Fibroblast of upper back skin (primary cell): ENCODE measurements around the gene CPNE5.

Experiments used
- DNase-seq: peaks from one replicate; pipeline ENCODE4 v3.0.0-alpha.2; 2013

Gene CPNE5

DNA sequence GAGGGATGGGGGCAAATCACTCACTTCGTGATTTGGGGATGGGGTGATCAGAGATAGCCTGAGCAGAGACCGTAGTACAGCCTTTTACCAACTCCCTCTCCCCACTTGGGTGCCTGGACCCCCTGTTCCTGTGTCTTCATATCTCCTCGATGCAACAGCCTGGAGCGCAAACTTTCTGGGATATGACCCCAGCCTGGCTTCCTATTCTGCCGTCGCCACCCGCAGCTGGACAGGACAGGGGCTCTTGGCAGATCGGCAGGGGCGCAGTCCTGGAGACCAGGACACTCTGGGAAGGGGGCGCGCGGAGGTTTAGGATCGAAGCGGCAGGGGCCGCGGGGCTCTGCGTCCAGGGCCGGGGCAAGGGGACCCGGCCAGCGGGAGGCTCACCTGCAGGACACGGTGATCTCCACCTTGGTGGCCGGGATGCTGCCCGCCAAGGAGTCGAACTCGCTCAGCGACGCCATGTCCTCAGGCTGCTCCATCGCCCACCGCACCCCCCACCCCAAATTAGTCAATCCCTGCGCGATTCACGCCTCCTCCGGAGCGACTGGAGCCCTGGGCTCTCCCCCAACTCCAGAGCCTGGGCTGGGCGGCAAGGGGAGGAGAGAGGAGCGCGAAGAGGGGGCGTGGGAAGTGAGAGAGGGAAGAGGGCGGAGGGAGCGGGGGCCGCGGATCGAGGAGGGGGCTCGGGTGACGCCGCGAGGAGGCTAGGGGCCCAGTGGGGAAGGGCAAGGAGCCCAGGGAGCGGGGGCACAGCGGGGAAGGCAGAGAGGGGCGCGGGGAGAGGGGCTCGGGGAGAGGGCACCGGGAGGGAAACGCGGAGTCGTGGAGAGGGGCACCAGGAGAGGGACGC lies at the start of gene CPNE5:
TSS of gene CPNE5 (minus strand) at position 549 of the 853 bp plus-strand sequence. CDS start at position 482, 67 bp downstream.
- DNase-seq = no peak

DNA sequence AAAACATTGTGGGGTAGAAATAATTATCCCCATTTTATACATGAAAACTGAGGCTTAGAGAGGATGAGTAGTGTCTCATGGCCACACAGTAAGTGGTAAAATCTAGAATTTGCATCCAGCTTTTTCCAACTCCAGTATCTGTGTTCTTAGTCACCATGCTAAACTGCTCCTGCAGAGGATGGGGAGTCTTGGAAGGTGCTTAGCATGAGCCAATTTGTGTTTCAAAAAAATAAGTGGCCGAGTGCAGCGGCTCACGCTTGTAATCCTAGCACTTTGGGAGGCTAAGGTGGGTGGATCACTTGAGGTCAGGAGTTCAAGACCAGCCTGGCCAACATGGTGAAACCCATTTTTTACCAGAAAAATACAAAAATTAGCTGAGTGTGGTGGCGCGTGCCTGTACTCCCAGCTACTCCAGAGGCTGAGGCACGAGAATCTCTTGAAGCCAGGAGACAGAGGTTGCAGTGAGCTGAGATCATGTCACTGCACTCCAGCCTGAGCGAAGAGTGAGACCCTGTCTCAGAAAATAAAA lies 48.9 kb upstream of the CPNE5 start:
- DNase-seq = no peak

- no peak for DNase-seq
Observed at GRCh38 chr6:36886950-36887618, 47.8 kb upstream of the CPNE5 start.

GRCh38 chr6:36885461-36886401 lies 46.5 kb upstream of the CPNE5 start, which contains the start of gene C6orf89:
Gene C6orf89 (plus strand): TSS chr6:36885952. CDS start chr6:36899445, 13,493 bp downstream.
- DNase-seq = peak; percentile 98

GRCh38 chr6:36884610-36885009 lies 45.4 kb upstream of the CPNE5 start:
- no peak for DNase-seq

GRCh38 chr6:36875250-36875633 lies 36.0 kb upstream of the CPNE5 start:
- DNase-seq = no peak

DNA sequence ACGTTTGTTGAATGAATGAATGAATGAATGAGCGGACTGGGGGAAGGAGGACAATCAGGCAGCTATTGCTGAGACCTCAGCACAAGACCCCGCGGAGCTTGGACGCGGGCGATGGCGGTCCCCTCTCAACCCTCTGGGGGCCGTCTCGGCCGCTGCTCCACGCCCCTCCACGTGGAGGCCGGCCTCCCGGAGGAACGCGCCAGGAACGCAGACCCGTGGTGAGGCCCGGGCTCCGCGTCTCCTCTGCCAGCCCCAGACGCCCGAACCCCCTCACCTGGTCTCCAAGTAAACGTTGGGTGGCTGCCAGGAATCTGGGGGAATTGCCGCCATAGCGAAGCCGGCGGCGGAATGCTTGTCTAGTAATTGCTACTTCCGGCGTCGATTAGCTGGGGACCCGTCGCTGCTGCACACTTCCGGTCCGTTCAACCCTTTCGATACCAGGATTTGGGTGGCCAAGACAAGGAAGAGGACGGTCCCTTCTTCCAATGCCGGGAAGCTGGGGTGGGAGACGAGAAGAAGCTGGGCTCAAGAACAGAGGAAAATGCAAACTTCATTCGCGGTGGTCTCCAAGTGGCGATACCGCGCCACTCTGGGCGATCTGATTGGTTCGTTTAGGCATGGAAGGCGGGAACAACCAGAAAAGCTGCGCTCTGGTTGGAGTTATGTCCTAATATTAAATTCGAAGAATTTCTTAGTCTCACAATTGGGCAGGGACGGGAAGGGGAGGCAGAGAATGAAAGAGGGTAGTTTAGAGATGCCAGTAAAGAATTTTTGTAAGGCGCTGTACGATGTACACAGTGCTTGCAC lies 35.4 kb upstream of the CPNE5 start, which contains the start of gene PPIL1:
TSS of gene PPIL1 (minus strand) at position 361 of the 807 bp plus-strand sequence. CDS start at position 330, 31 bp downstream.
- DNase-seq = peak; percentile 91

DNA sequence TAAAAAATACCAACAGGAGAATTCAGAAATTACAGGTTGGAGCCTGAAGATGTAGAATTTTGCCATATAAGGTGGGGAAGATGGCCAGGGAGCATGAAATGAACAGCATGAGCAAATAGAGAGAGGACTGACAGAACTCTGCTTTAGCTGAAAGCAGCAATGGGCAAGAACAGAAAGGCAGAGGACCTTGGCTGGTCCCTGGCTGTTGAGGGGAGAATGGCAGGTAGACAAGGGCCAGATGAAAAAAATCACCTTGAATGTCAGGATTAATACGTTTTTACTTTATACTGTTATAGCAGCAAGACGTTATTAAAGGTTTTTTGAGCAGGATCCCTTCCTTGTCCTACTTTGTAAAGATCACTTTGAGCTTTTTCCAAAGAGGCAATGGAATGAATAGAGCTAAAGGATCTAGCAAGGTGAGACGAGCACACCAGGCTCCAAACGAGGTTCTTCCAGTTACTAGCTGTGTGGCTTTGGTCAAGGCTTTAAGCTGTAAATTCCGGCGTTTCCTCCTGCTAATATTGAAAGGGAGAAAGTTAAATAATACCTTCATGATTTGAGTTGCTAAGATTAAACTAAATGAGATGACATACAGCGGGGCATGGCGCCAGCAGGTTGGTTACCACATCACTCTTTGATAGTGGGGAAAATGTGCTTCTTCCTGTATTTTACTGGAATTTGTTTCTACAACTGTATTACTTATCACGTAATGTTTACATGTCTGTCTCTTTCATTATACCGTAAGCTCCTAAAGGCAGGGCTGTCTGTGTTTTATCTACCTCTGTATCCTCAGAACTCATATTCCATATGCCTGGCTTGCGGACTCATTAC lies 34.6 kb upstream of the CPNE5 start:
- peak; percentile 11 for DNase-seq

GRCh38 chr6:36873115-36873514 lies 33.9 kb upstream of the CPNE5 start:
- DNase-seq = no peak

DNA sequence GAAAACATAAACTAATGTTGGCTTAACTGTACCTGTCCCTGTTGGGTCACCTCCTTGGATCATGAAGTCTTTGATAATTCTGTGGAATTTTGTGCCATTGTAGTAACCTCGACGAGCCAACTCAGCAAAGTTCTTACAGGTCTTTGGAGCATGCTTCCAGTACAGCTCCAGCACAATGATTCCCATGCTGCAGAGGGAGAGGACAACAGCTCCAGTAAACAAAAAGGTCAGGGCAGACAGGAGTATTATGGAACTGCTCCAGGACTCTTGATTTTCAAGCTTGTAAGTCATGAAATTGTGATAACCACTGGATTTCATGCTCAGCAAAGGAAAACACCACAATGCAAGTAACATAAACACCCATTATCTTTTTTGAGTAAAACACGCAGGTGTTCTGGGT lies 32.4 kb upstream of the CPNE5 start:
- no peak for DNase-seq

DNA sequence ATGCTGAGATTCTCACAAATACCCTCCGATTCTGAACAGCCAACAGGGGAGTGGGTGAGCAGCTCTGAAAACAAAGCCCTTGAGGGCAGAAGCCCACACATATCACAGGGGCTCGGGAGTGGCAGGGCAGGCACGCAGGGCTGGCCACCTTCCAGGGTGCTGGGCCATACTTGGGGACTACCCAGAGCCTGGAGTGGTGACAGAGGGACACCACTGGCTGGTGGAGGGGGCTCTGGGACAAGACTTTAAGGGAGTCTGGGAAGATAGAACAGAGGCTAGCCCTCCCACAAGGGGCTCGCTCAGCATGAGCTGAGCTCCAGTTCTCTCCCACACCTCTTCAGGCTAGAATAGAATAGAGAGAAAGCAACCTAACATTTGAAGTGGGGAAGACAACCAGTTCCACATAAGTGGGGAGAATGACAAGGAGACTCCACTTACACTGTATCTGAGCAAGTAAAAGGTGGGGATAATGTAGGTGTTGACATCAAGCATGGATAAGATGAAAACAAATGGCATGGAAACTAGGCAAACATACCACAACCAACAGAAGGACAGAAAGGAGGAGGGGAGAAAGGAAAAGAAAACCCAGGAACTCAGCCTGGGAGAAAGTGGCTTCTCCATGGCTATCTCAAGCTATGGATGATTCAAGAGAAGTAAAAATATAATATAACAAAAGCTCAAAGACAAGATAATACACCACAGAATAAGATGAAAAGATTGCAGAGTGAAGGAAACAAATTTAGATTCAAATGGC lies 28.4 kb upstream of the CPNE5 start:
- DNase-seq = no peak

DNA sequence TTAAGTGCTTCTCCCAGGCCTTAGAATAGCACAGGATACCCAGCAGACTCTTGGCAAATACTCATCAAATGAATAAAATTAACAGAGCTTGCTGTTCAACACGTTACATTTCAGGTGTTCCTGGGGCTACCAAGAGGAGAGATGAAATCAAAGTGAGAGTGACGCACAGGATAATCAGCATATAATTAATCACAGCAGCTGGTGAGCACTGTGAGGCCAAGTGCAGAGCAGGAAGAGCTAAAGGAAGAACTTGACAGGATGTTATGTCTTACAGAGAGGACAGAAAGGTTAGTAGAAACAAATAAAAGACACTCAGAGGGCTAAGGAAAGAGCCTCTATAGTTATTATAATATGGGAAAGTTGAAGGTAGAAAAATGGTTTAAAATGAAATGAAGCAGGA lies 26.6 kb upstream of the CPNE5 start:
- DNase-seq = no peak

- DNase-seq = no peak
Observed at GRCh38 chr6:36863670-36864540, 24.7 kb upstream of the CPNE5 start.

DNA sequence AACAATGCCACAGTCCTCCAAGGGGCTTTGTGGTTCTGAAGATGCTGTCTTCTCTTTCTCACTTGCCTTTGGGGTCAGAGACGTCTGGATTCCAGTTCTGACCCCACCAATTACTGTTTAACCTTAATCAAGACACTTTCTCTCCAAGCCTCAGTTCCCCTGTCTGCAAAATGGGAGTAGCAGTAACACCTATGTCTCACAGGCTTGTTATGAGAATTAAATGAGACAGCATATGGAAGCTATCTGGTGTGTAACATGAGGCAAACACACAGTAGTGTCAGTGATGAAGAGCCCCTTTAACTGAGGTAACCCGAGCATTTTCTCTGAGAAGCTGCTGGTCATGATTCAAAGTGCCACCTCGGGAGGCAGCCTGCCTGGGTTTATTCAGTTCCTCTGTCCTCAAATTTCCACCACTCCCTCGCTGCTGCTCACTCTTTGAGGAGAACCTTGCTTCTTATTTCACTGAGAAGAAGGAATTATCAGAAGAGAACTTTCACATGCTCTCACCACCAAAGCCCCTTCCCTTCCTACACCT lies 23.7 kb upstream of the CPNE5 start:
- DNase-seq = no peak

DNA sequence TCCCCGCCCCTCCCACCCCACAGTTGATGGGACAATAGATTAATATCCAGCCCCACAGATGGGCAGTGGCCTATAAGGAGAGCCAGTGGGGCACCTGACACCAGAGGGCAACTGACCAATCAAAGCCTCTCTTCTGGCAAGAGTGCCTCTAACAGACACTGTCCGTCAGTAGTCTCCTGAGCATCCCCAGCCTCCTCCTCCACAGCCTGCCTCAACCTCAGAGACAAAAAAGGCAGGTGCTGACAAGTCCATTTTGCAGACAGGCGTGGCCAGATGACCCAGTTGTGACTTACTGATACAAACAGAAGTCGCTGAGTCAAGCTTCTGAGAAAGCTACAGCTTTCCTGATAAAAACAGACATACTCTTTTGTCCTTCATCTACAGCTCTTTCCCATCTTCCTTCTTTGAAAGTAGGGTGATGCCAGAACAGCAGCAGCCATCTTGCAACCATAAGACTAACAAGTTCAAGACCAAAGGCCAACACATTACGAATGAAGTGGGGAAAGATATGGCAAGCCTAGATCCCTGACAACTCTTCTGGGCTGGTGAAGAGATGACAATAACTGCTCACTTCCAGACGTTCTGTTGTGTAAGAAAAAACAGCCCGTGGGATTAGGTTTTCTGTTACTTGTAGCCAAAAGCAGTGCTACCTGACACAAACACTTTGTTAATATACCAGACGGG lies 23.1 kb upstream of the CPNE5 start:
- DNase-seq = no peak

DNA sequence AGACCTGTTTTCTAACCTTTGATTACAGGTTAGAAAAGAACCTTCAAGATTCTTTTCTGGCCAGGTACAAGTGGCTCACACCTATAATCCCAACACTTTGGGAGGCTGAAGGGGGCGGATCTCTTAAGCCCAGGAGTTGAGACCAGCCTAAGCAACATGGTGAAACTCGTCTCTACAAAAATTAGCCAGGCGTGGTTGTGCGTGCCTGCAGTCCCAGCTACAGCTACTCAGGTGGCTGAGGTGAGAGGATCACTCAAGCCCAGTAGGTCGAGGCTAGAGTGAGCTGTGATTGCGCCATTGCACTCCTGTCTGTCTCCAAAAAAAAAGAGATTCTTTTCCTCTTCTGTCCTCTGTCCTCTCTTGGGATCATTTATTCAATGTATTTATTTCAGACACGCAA lies 20.9 kb upstream of the CPNE5 start:
- no peak for DNase-seq

DNA sequence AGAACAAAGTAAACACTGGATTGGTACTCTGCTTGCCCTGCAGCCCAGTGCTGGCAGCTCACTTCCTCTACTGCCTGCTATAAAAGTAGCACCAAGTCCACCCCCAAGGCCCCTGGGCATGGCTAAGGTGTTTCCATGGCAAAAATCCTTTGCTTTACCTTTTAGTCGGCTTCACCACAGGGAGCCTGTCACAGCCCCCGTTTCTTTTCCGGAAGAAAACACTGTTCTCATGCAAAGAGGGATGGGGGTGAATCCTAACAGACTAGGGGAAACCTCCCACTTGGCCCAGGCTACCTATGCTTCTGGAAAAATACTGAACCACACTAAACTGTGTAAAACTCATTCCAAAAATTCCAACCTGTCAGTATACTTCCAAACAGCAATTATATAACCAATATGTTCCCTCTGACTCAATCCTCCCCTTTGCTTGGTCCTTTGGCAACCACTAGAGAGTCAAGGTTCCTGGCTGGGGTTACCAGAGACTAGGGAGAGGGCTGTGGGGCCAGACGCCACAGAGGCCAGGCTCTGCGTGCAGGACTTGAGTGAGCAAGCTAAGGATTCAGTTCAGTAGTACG lies 19.2 kb upstream of the CPNE5 start:
- peak; percentile 89 for DNase-seq

DNA sequence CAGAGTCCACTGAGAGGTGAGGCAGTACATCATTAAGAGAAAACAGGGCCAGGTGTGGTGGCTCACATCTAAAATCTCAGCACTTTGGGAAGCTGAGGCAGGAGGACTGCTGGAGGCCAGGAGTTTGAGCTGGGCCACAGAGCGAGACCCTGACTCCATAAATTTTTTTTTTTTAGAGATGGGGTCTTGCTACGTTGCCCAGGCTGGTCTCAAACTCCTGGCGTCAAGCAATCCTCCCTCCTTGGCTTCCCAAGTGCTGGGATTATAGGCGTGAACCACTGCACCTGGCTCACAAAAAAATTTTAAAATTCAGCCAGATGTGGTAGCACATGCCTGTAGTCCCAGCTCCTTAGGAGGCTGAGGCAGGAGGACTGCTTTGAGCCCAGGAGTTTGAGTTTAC lies 18.1 kb upstream of the CPNE5 start:
- no peak for DNase-seq
